Calu3 (cell line): ENCODE measurements around the gene GRAMD1B. TPM values are rescaled to one million over a fixed set of nuclear protein-coding genes. Genes with fewer than 3 reads are reported as not detected.
"Not testable (repeated sequence)": the region's sequence is repeated elsewhere in the genome, so short reads cannot be mapped to it uniquely, and the experiment has no call there.

Experiments
- BruUV-seq: library from RNA; stranded (reverse); fragments of 400-500 nt; replicated peaks from 2 replicates; lab custom pipeline; 2021; lab: Mats Ljungman, UMichigan
- CTCF ChIA-PET: fragments of 300-600 bp; sonication (Branson Sonifier 250); formaldehyde crosslinking; loops from one replicate; lab custom pipeline; 2022; ENCODE audit warnings: antibody characterized with exemption; lab: Charles Lee
- DNase-seq: peaks from one replicate; pipeline ENCODE4 v3.0.0; 2022
- H3K27ac Mint-ChIP-seq: one replicate; pipeline ENCODE4 v1.8.0; 2022; ENCODE audit warnings: mixed read lengths; ENCODE audit not compliant: unreplicated experiment
- H3K27me3 Mint-ChIP-seq: one replicate; pipeline ENCODE4 v1.8.0; 2022; ENCODE audit warnings: mixed read lengths; ENCODE audit not compliant: unreplicated experiment
- H3K36me3 Mint-ChIP-seq: one replicate; pipeline ENCODE4 v1.8.0; 2022; ENCODE audit warnings: mild to moderate bottlenecking, moderate library complexity, mixed read lengths; ENCODE audit not compliant: insufficient read depth, unreplicated experiment
- H3K4me1 Mint-ChIP-seq: one replicate; pipeline ENCODE4 v1.8.0; 2022; ENCODE audit warnings: mild to moderate bottlenecking, low read depth, mixed read lengths; ENCODE audit not compliant: unreplicated experiment
- H3K4me3 Mint-ChIP-seq: one replicate; pipeline ENCODE4 v1.8.0; 2022; ENCODE audit warnings: mild to moderate bottlenecking, low read depth, moderate library complexity, mixed read lengths; ENCODE audit not compliant: unreplicated experiment
- H3K9me3 Mint-ChIP-seq: one replicate; pipeline ENCODE4 v1.8.0; 2022; ENCODE audit warnings: low read depth, mixed read lengths; ENCODE audit not compliant: unreplicated experiment
- intact Hi-C: fragments of 100-400 bp; cut with micrococcal nuclease; formaldehyde crosslinking; loops from one replicate; pipeline ENCODE4 v1.10.0; 2022; ENCODE audit not compliant: unreplicated experiment
- total RNA-seq: library from RNA; stranded (reverse); gene quantifications from 2 replicates; pipeline ENCODE4 v1.2.3, GENCODE V29; 2022
- TF ChIP-seq, protein P1 (sequence below): fragments of 200-600 bp; IDR thresholded peaks from one replicate; pipeline ENCODE4 v1.8.0; 2022; ENCODE audit warnings: antibody characterized with exemption; ENCODE audit not compliant: unreplicated experiment

Gene GRAMD1B
- total RNA-seq, 1 experiment from 2014 or later = 5.9 TPM

DNA sequence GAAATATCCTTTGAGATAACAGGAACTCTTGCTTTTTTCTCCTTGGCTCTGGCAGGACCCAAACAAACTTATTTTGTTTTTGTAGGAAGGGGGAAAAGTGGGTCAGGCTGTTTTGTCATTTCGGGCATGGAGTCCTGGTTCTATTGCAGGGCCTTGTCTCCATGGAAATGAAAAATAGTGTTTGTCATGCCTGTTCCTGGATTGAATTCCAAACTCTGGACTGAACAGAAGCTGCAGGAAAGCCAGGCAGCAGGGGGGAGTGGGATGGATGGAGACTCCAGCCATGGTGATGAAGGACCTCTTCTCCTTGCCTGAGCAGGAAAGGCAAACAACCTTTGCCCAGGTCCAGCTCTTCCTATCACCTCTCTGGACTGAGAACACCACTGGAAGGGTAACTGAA, 137.4 kb downstream of the GRAMD1B start:
- Mint-ChIP-seq H3K36me3 (no peaks in the 10 kb centered on the region), H3K27ac (no peak overlapping the region), H3K9me3 (no peaks in the 10 kb centered on the region), H3K4me3 (no peak overlapping the region), H3K4me1 (no peaks in the 10 kb centered on the region), H3K27me3 (peaks cover 85% of the 10 kb centered on the region)
- TF ChIP-seq, protein P1, sequence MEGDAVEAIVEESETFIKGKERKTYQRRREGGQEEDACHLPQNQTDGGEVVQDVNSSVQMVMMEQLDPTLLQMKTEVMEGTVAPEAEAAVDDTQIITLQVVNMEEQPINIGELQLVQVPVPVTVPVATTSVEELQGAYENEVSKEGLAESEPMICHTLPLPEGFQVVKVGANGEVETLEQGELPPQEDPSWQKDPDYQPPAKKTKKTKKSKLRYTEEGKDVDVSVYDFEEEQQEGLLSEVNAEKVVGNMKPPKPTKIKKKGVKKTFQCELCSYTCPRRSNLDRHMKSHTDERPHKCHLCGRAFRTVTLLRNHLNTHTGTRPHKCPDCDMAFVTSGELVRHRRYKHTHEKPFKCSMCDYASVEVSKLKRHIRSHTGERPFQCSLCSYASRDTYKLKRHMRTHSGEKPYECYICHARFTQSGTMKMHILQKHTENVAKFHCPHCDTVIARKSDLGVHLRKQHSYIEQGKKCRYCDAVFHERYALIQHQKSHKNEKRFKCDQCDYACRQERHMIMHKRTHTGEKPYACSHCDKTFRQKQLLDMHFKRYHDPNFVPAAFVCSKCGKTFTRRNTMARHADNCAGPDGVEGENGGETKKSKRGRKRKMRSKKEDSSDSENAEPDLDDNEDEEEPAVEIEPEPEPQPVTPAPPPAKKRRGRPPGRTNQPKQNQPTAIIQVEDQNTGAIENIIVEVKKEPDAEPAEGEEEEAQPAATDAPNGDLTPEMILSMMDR = no peak
- BruUV-seq = no TSS peak
- intact Hi-C loops = no loop called here
- CTCF ChIA-PET = interaction anchor here (1.2 kb wide), 1 partner anchor 9 kb away, joined by 3 read pairs; no protein-coding TSS in a partner anchor
- no peak for DNase-seq

DNA sequence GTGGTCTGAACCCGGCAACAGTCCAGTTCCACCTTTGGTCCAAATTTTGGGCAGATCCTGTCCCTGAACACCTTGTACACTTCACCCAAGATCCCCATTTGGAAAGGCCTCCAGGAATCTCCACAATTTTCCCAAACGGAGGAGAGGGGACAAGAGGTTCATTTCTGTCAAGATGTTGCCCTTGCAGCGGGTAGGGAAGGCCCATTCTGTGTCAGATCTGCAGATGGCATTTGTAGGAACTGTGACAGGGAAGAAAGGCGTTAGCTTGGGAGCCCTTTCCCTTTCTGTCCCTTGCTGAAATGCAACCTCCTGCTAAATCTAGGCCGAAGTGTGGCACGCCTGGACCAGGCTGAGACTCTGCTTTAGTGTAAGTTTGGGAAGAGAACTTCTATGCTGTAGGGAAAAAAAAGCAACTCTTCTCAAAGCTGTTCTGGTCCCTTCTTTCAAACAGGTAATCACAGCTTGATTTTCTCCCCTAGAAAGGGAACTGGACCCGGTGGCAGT, 138.3 kb downstream of the GRAMD1B start:
- H3K27me3 Mint-ChIP-seq = peaks cover 83% of the 10 kb centered on the region
- no peak for DNase-seq
- no peaks in the 10 kb centered on the region for H3K4me1 Mint-ChIP-seq
- no TSS peak for BruUV-seq
- H3K4me3 Mint-ChIP-seq = no peak overlapping the region
- CTCF ChIA-PET = interaction anchor here (0.5 kb wide), 1 partner anchor 10 kb away, joined by 5 read pairs; no protein-coding TSS in a partner anchor
- TF ChIP-seq, protein P1 = no peak
- no peak overlapping the region for H3K27ac Mint-ChIP-seq
- no peaks in the 10 kb centered on the region for H3K36me3 Mint-ChIP-seq
- H3K9me3 Mint-ChIP-seq = no peaks in the 10 kb centered on the region
- intact Hi-C loops = no loop called here

DNA sequence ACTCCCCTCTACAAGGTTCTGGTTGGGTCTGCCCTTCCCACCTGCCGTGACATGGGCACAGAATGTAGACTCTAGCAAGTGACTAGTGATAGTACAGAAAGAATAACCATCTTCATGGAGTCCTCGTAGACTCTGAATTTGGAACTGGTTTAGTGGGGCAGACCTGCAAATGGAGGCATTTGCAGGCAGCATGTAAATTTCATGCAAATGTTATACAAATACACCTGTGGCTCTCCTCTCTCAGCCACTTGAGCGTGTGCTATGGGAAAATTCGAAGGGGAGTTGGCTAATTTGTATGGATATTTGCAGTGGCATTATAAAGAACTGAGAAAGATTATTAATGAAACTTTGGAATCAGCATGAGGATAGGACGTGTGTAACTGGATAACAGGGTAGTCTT, 139.3 kb downstream of the GRAMD1B start:
- Mint-ChIP-seq H3K9me3 (no peaks in the 10 kb centered on the region), H3K27me3 (peaks cover 88% of the 10 kb centered on the region), H3K36me3 (no peaks in the 10 kb centered on the region), H3K27ac (no peak overlapping the region), H3K4me1 (no peaks in the 10 kb centered on the region), H3K4me3 (no peak overlapping the region)
- BruUV-seq = no TSS peak
- no peak for DNase-seq
- intact Hi-C loops = no loop called here
- TF ChIP-seq, protein P1 = no peak
- CTCF ChIA-PET = no interaction called here

DNA sequence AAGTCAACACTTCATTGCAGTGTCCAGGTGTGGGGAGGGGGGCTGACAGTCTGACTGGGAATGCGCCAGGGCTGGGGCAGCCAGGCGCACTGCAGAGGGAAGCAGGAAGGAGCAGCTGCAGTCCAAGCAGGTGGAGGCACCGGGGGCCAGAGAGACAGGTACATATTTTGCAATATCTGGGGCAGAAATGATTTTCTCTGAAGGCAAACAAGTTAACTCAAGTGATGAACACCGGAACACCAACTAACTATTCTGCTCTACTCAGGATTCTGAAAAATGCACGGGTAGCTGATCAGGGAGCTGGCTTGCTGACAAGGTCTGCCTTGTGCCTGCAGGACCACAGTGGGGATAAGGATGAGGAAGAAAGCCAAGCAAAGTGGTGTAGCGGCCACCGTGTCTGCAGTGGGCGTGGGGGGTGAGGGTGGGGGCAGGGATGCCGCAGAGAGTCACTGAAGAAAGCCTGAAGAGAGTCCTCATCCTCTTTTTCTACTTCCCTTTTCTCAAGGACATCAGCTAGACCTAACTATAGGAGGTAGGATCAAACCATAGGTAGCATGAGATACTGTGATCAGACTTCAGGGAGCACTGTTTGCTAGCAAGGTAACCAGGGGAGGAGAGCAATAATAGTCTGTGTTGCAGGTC, 141.0 kb downstream of the GRAMD1B start:
- H3K4me1 Mint-ChIP-seq = no peaks in the 10 kb centered on the region
- CTCF ChIA-PET = interaction anchor here (0.6 to 1.5 kb wide), 3 partner anchors 9 to 558 kb away, joined by 3 to 8 read pairs (median 3); no protein-coding TSS in a partner anchor
- no TSS peak for BruUV-seq
- no peak overlapping the region for H3K27ac Mint-ChIP-seq
- no peak overlapping the region for H3K4me3 Mint-ChIP-seq
- no peak for DNase-seq
- no peaks in the 10 kb centered on the region for H3K36me3 Mint-ChIP-seq
- no peaks in the 10 kb centered on the region for H3K9me3 Mint-ChIP-seq
- peaks cover 97% of the 10 kb centered on the region for H3K27me3 Mint-ChIP-seq
- intact Hi-C loops = no loop called here
- TF ChIP-seq, protein P1 = no peak

DNA sequence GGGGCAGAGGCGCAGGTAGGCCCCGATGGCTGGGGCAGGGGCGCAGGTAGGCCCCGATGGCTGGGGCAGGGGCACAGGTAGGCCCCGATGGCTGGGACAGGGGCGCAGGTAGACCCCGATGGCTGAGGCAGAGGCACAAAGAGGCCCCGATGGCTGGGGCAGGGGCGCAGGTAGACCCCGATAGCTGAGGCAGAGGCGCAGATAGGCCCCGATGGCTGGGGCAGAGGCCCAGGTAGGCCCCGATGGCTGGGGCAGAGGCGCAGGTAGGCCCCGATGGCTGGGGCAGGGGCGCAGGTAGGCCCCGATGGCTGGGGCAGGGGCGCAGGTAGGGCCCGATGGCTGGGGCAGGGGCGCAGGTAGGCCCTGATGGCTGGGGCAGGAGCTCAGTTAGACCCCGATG, 142.7 kb downstream of the GRAMD1B start:
- H3K4me1 Mint-ChIP-seq, H3K27ac Mint-ChIP-seq, BruUV-seq, H3K4me3 Mint-ChIP-seq, DNase-seq, intact Hi-C loops, H3K36me3 Mint-ChIP-seq, H3K9me3 Mint-ChIP-seq: not testable (repeated sequence)
- CTCF ChIA-PET = interaction anchor here (1.1 kb wide), 1 partner anchor 16 kb away, joined by 4 read pairs; no protein-coding TSS in a partner anchor
- peaks cover 91% of the 10 kb centered on the region for H3K27me3 Mint-ChIP-seq
